GM21717 (cell line): Measurements from ENCODE around the gene COG4.
A peak's percentile ranks its signal among the peaks of the same experiment; 100 is the strongest.
"Not testable (repeated sequence)": the region's sequence is repeated elsewhere in the genome, so short reads cannot be mapped to it uniquely, and the experiment has no call there.

ENCODE experiments used
- ATAC-seq: cut with Tn5 transposase; IDR thresholded peaks from one replicate; pipeline ENCODE4 v1.9.1; 2021; ENCODE audit warnings: mild to moderate bottlenecking, moderate library complexity; ENCODE audit not compliant: unreplicated experiment

The COG4 gene

GRCh38 chr16:70523076-70523742 lies at the start of gene COG4:
COG4 (minus strand) TSS chr16:70523554; CDS start chr16:70523543, 11 bp downstream.
- peak; percentile 60 for ATAC-seq

- ATAC-seq, result no peak
Measured at GRCh38 chr16:70572926-70573270, 49.5 kb upstream of the COG4 start.

- ATAC-seq, result no peak
Measured at GRCh38 chr16:70572050-70572925, 48.9 kb upstream of the COG4 start.

- no peak for ATAC-seq
Measured at GRCh38 chr16:70571623-70572022, 48.3 kb upstream of the COG4 start.

GRCh38 chr16:70570967-70571570 lies 47.7 kb upstream of the COG4 start:
- no peak for ATAC-seq

- ATAC-seq, result no peak
Measured at GRCh38 chr16:70569752-70570151, 46.4 kb upstream of the COG4 start.

GRCh38 chr16:70568601-70569237 lies 45.4 kb upstream of the COG4 start:
- no peak for ATAC-seq

GRCh38 chr16:70565053-70565452 lies 41.7 kb upstream of the COG4 start:
- ATAC-seq, result no peak

GRCh38 chr16:70563636-70564035 lies 40.3 kb upstream of the COG4 start:
- no peak for ATAC-seq

- ATAC-seq, result no peak
Measured at GRCh38 chr16:70561623-70562022, 38.3 kb upstream of the COG4 start.

- ATAC-seq, result no peak
Measured at GRCh38 chr16:70556063-70556462, 32.7 kb upstream of the COG4 start.

GRCh38 chr16:70553645-70554044 lies 30.3 kb upstream of the COG4 start:
- no peak for ATAC-seq

- ATAC-seq, result no peak
Measured at GRCh38 chr16:70552675-70553074, 29.3 kb upstream of the COG4 start.

GRCh38 chr16:70551788-70552187 lies 28.4 kb upstream of the COG4 start:
- no peak for ATAC-seq

GRCh38 chr16:70550082-70550481 lies 26.7 kb upstream of the COG4 start:
- ATAC-seq, result no peak

GRCh38 chr16:70548936-70549335 lies 25.6 kb upstream of the COG4 start:
- ATAC-seq, result no peak

- no peak for ATAC-seq
Measured at GRCh38 chr16:70544548-70544947, 21.2 kb upstream of the COG4 start.

GRCh38 chr16:70540994-70541393 lies 17.6 kb upstream of the COG4 start:
- ATAC-seq, result no peak

GRCh38 chr16:70534971-70535370 lies 11.6 kb upstream of the COG4 start:
- ATAC-seq, result no peak

- not testable (repeated sequence) for ATAC-seq
Measured at GRCh38 chr16:70529954-70530353, 6.6 kb upstream of the COG4 start.

GRCh38 chr16:70529051-70529777 lies 5.9 kb upstream of the COG4 start:
- no peak for ATAC-seq
